ENCODE data around the gene CD302.
"Not testable (repeated sequence)": the region's sequence is repeated elsewhere in the genome, so short reads cannot be mapped to it uniquely, and the experiment has no call there.

Gene CD302

GRCh38 chr2:159745237-159745636 is 52.8 kb downstream of the CD302 start:
- not testable (repeated sequence) for DNase-seq

DNA sequence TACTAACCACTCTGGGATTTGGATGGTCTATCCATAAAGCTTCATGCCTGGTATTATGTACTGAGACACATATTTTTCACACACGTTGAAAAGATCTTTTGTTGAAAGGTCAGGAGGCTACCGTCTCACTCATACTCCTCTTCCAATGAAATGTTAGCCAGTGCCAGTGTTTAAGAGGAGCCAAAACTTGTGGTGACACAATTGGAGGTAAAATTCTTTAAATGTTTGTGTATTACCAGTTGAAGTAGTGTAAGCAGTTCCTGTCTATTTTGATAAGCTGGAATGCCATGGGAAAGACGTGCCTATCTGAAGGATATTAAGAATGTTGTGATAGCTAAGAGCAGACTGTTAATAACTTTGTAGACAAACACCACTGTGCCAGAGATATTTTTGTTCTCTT is 53.6 kb downstream of the CD302 start:
- no peak for DNase-seq

GRCh38 chr2:159742846-159743245 is 55.2 kb downstream of the CD302 start:
- DNase-seq, result no peak

- DNase-seq, result peak; percentile 49
Measured at GRCh38 chr2:159738509-159739390, 59.3 kb downstream of the CD302 start.

DNA sequence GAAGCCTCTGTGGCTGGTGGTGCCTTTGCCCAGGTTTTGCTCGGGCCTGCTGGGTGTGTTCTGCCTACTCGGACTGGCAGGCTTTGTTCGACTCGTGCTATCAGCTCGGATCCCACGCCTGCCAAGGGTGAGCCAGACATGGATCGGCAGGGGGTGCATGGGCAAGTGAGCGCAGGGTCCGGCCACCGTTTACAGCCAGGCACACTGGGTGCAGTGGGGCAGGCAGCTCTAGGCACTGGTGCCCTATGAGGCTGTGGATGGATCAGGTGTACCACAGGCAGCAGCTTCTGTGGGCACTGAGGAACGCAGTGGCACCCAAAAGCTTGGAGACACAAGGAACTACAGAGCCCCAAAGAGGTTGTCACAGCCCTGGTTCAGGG is 60.1 kb downstream of the CD302 start:
- no peak for DNase-seq

DNA sequence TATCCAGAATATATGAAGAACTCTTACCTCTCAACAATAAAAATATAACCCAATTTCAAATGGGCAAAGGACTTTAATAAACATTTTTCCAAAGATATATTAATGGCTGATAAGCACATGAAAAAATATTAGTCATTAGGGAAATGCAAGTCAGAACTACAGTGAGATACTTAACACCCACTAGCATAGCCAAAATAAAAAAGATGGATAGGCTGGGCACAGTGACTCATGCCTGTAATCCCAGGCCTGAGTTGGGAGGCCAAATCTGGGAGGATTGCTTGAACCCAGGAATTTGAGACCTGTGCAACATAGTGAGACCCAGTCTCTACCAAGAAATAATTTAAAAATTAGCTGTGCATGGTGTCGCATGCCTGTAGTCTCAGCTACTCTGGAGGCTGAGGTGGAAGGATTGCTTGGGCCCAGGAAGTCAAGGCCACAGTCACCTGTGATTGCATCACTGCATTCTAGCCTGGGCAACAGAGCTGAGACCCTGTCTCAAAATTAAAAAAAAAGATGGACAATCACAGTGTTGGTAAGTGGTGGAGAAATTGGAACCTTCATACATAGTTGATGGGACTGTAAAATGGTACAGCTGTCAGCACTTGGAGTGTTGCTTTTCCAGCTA is 60.6 kb downstream of the CD302 start:
- no peak for DNase-seq

GRCh38 chr2:159736048-159736447 is 62.0 kb downstream of the CD302 start:
- DNase-seq, result peak; percentile 5

GRCh38 chr2:159735648-159736047 is 62.4 kb downstream of the CD302 start:
- no peak for DNase-seq

GRCh38 chr2:159728629-159729028 is 69.4 kb downstream of the CD302 start:
- DNase-seq, result peak; percentile 56

- DNase-seq, result no peak
Measured at GRCh38 chr2:159725713-159726112, 72.3 kb downstream of the CD302 start.

- not testable (repeated sequence) for DNase-seq
Measured at GRCh38 chr2:159724795-159725572, 73.0 kb downstream of the CD302 start.

GRCh38 chr2:159722580-159722979 is 75.4 kb downstream of the CD302 start:
- DNase-seq, result no peak

GRCh38 chr2:159720676-159721075 is 77.3 kb downstream of the CD302 start:
- DNase-seq, result no peak

Measured in inflammatory macrophage treated with lipopolysaccharide for 4 hours (primary cell).